Testis (tissue), 3 donors: ENCODE data around the gene SCO2. TPM values are rescaled to one million over a fixed set of nuclear protein-coding genes. Genes with fewer than 3 reads are reported as not detected.

Experiments
- DNase-seq: peaks from one replicate; pipeline ENCODE4 v3.0.0-alpha.2; 2019
- H3K27ac ChIP-seq, 2 donors: fragments of 200-600 bp; sonication (generic); one replicate each; pipeline ENCODE4 v1.5.1; 2019
- H3K27me3 ChIP-seq: fragments of 200-600 bp; sonication (generic); one replicate; pipeline ENCODE4 v1.5.1; 2019
- H3K36me3 ChIP-seq: fragments of 200-600 bp; sonication (generic); one replicate; pipeline ENCODE4 v1.5.1; 2017; ENCODE audit warnings: low read depth; ENCODE audit errors: missing control alignments
- H3K4me1 ChIP-seq: fragments of 200-600 bp; sonication (generic); one replicate; pipeline ENCODE4 v1.5.1; 2019
- H3K4me3 ChIP-seq, 2 donors: fragments of 200-600 bp; sonication (generic); one replicate each; pipeline ENCODE4 v1.5.1; 2017 to 2019
- H3K9me3 ChIP-seq: fragments of 200-600 bp; sonication (generic); one replicate; pipeline ENCODE4 v1.5.1; 2017
- CTCF ChIP-seq, 3 experiments: fragments of 450-650 bp in 2 of 3; fragments of 200-600 bp in 1 of 3; sonication (generic) in 1 of 3; IDR thresholded peaks; one replicate each; pipeline ENCODE4 v1.5.1; 2016 to 2019; ENCODE audit warnings: antibody characterized with exemption in 3 of 3, mild to moderate bottlenecking in 2 of 3, moderate library complexity in 1 of 3
- POLR2A ChIP-seq: fragments of 450-650 bp; IDR thresholded peaks from one replicate; pipeline ENCODE4 v1.6.1; 2017; ENCODE audit warnings: antibody characterized with exemption, mild to moderate bottlenecking, moderate library complexity
- WGBS, 2 donors: methylation state at CpG; one replicate each; pipeline ENCODE4 v1.1.5; 2018; 5-methylcytosine and 5-hydroxymethylcytosine counted together
- intact Hi-C: fragments of 100-400 bp; cut with DNase I; formaldehyde crosslinking; loops from one replicate; pipeline ENCODE4 v1.15.1; 2023; ENCODE audit warnings: low total_unique reads
- polyA plus RNA-seq: library from polyadenylated mRNA; stranded (reverse); fragments of 350-450 nt; fragmentation: Illumina TruSeq; extraction: RNeasy Lipid Tissue Mini Kit (QIAGEN cat#74804); gene quantifications from one replicate; pipeline ENCODE4 v1.2.3, GENCODE V29; 2014; ENCODE audit warnings: low read depth, low replicate concordance; ENCODE audit not compliant: insufficient read depth
- total RNA-seq, 2 donors: library from RNA; depleted of rRNA; stranded (reverse); fragments of >200 nt; gene quantifications; one replicate each; pipeline ENCODE4 v1.2.3, GENCODE V29; 2016

Gene SCO2
- total and polyA plus RNA-seq, 3 donors from 2014 or later = 1.8 to 4.8 (median 4.1) TPM

GRCh38 chr22:50526834-50527801 is 1.7 kb upstream of the SCO2 start:
- Histone ChIP-seq H3K27ac (peak overlapping the region in 1 of 2 donors; percentile 87), H3K4me1 (peaks cover 29% of the 10 kb centered on the region), H3K9me3 (no peaks in the 10 kb centered on the region)

GRCh38 chr22:50526108-50526833 is 873 bp upstream of the SCO2 start:
- Histone ChIP-seq H3K9me3 (no peaks in the 10 kb centered on the region), H3K27me3 (no peaks in the 10 kb centered on the region), H3K4me1 (peaks cover 25% of the 10 kb centered on the region), H3K36me3 (no peaks in the 10 kb centered on the region), H3K27ac (peak overlapping the region; percentile 62 to 87), H3K4me3 (peak overlapping the region; percentile 73 to 81)
- peak; percentile 23 to 68 (median 63) for TF ChIP-seq CTCF (IDR thresholded peaks at IDR 0.05)
- TF ChIP-seq POLR2A = no peak
- intact Hi-C loops = no loop called here
- DNase-seq = peak; percentile 70
- 4 to 16% methylated on average over 6 to 44 of the region's 77 CpGs for WGBS, 2 donors

More at GRCh38 chr22:50526834-50527801, 1.7 kb upstream of the SCO2 start:
- WGBS, 2 donors = 36 to 53% methylated on average over 27 to 28 of the region's 29 CpGs
- no peak for DNase-seq
- no peaks in the 10 kb centered on the region for H3K36me3 ChIP-seq
- intact Hi-C loops = no loop called here
- TF ChIP-seq POLR2A (no peak), CTCF (IDR thresholded peaks at IDR 0.05) (no peak)
- H3K27me3 ChIP-seq = no peaks in the 10 kb centered on the region
- peak overlapping the region; percentile 73 to 81 for H3K4me3 ChIP-seq

- no peak for TF ChIP-seq CTCF (IDR thresholded peaks at IDR 0.05)
- no peak for TF ChIP-seq POLR2A
- peak overlapping the region; percentile 62 to 87 for H3K27ac ChIP-seq
- no peaks in the 10 kb centered on the region for H3K27me3 ChIP-seq
- H3K4me3 ChIP-seq = peak overlapping the region; percentile 73 to 81
- no peaks in the 10 kb centered on the region for H3K9me3 ChIP-seq
- peaks cover 24% of the 10 kb centered on the region for H3K4me1 ChIP-seq
- no peak for DNase-seq
- no CpG with 5 or more reads among the region's 33 CpGs for WGBS, 2 donors
- intact Hi-C loops = no loop called here
- no peaks in the 10 kb centered on the region for H3K36me3 ChIP-seq
Measured at GRCh38 chr22:50525858-50526107, 385 bp upstream of the SCO2 start.

- WGBS, 2 donors = 10% methylated on average over 19 of the region's 19 CpGs
- Histone ChIP-seq H3K27me3 (no peaks in the 10 kb centered on the region), H3K4me1 (peaks cover 17% of the 10 kb centered on the region), H3K36me3 (no peaks in the 10 kb centered on the region), H3K27ac (peak overlapping the region; percentile 62 to 87), H3K9me3 (no peaks in the 10 kb centered on the region), H3K4me3 (peak overlapping the region; percentile 73 to 81)
- intact Hi-C loops = no loop called here
- TF ChIP-seq CTCF (IDR thresholded peaks at IDR 0.05) (no peak), POLR2A (no peak)
- no peak for DNase-seq
Measured at GRCh38 chr22:50524676-50525103, 708 bp downstream of the SCO2 start.
